Right ventricle myocardium inferior (tissue), 1 donor: ENCODE data around the gene ERICH2. TPM values are rescaled to one million over a fixed set of nuclear protein-coding genes. Genes with fewer than 3 reads are reported as not detected.
"Not testable (repeated sequence)": the region's sequence is repeated elsewhere in the genome, so short reads cannot be mapped to it uniquely, and the experiment has no call there.

Experiments
- ATAC-seq: fragments of 200-7000 bp; cut with Tn5 transposase; one replicate; pipeline ENCODE4 v1.9.1; 2020; ENCODE audit warnings: mild to moderate bottlenecking, moderate library complexity
- DNase-seq: peaks from one replicate; pipeline ENCODE4 v3.0.0; 2021; ENCODE audit errors: missing footprints
- intact Hi-C: fragments of 100-400 bp; cut with DNase I; formaldehyde crosslinking; loops from one replicate; pipeline ENCODE4 v1.11.0; 2022
- total RNA-seq: library from RNA; stranded (reverse); fragmentation: NEBNext Ultra II Directional; extraction: Animal tissue kit (Norgen Biotek cat#: 25700); gene quantifications from one replicate; pipeline ENCODE4 v1.2.1, GENCODE V29; 2021
- donor health status: DM: no; HTN: yes; CAD: no; lungs with severe emphysema.

ERICH2 gene
- total RNA-seq, 1 donor from 2014 or later = not detected

DNA sequence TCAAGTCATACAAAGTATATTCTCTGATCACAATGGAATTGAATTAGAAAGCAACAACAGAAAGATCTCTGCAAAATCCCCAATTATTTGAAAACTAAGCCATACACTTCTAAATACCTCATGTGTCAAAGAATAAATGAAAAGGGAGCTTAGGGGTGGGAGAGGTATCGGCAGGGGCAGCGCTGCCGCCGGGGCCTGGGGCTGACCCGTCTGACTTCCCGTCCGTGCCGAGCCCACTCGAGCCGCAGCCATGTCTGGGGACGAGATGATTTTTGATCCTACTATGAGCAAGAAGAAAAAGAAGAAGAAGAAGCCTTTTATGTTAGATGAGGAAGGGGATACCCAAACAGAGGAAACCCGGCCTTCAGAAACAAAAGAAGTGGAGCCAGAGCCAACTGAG, 18.6 kb upstream of the ERICH2 start:
- intact Hi-C loops = not testable (repeated sequence)

DNA sequence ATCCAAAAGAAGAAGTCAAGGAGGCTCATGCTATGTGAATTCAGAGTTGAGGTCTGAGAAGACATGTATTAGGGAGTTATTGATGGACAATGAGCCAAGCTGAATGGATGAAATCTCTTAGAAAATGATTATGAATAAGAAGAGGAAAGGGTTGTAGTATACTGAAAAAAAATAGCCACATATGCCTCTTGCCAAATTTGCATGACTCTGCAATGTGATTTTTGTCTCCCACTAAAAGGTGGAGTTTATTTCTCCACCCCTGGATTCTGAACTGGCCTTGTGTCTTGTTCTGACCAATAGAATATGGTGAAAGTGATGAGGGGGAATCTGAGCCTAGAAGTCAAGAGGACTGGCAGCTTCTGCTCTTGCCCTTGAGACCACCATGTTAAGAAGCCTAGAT, 8.6 kb upstream of the ERICH2 start:
- DNase-seq (no peak), ATAC-seq (no peak)
- intact Hi-C loops = no loop called here

More for the DNA sequence above, 18.6 kb upstream of the ERICH2 start:
- not testable (repeated sequence) for ATAC-seq, DNase-seq

DNA sequence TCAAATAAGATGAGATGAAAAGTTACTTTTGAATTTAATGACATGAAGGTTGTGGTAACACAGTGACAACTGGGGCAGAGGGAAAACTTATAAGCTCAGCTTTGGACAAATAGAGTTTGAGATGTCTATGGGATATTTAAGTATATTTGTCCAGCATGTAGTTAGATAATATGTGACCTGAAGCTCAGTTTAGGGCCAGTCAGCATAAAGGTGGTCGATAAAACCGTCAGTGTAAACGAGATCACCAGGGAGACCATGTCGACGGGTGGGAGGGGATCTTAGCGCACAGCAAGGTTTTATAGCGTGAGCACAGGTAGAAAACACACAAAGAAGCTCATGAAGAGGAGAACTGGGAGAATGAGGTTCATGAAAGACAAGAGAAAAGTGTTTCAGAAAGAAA, 7.4 kb upstream of the ERICH2 start:
- intact Hi-C loops = no loop called here
- ATAC-seq = no peak
- DNase-seq = no peak

DNA sequence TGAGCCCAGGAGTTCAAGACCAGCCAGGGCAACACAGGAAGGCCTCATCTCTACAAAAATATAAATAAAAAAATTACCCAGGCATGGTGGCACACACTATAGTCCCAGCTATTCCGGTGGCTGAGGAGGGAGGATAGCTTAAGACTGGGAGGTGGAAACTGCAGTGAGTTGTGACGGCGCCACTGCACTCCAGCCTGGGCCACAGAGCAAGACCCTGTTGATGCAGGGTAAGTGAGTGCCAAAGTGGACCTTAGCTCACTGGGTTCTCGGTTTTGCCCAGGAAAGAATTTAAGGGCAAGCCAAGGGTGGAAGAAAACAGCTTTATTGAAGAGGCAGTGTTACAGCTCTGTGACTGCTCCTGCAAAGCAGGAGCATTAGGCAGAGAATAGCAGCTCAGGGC, 6.9 kb upstream of the ERICH2 start:
- ATAC-seq (no peak), DNase-seq (no peak)
- intact Hi-C loops = no loop called here

DNA sequence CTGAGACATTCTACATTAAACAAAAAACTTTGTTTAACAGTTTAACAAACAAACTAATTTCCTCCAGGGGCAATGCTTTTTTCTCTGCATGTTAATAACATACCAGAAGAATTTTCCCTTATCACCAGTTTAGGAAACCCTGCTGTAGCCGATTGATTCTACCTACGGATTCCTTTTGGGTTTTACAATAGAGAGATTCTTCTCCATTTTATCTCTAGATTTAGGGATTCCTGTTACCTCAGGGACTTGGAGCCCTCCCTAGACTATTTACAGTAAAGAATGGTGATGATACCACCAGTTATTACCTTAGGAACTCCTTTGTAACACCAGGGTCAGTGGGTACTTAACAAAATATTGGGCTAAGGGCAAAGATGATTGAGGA, 5.3 kb upstream of the ERICH2 start:
- ATAC-seq = no peak

DNA sequence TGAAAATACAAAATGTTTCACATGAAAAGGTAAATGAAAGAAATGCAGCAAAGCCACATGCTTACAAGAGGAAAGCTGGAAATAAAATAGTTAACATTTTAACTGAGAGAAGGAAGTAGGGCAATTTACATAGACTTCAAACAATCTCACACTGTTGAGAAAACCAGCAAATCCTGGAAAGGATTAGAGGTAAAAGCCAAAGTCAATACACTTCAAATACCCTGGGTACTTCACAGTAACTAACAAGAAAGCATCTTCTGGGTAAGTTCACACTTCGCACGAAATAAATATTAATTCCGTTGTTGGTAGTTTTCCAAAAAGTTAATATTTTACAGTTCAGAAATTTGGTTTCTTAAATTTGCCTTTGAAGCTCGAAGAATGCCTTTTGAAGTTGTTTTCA, 3.5 kb upstream of the ERICH2 start:
- intact Hi-C loops = no loop called here
- no peak for ATAC-seq
- DNase-seq = no peak

More for the DNA sequence above, 5.3 kb upstream of the ERICH2 start:
- intact Hi-C loops = no loop called here
- no peak for DNase-seq

DNA sequence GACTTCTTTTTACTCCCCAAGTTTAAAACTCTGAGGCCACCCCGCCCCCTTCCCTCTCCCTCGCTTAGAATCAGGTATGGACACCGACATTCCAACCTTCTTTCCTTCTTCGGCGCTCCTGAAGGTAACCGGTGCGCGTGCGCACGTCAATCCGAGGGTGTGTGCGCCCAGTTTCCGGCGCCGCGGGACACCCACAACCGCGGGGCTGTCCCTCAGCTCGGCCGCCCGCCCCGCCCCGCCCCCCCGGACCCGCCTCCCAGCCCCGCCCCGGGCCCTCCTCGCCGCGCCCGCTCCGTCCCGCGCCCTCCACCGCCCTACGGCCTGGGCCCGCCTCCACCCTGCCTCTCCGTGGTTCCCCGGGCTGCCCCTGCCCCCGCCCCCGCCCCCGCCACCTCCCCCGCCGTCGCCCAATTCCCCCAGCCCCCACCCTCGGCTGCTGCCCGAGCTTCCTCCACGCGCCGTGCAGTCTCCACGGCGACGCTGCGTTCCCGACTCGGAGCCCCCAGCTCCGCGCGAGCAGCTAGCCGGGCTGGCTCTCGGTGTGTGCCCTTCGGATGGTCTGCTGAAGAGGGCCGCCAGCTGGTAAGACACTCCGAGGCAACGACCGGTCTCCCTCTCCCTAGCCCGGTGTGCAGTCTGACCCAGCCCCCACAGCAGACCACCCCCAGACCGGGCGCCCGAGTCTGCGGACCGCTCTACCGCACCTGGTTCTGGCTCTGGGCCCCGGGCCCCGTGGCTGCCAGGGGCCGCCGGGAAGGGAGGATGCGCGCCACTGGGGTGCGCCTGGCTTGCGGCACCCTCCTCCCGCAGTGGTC, 635 bp downstream of the ERICH2 start:
- intact Hi-C loops = no loop called here
- peak; percentile 98 for ATAC-seq
- peak; percentile 88 for DNase-seq

DNA sequence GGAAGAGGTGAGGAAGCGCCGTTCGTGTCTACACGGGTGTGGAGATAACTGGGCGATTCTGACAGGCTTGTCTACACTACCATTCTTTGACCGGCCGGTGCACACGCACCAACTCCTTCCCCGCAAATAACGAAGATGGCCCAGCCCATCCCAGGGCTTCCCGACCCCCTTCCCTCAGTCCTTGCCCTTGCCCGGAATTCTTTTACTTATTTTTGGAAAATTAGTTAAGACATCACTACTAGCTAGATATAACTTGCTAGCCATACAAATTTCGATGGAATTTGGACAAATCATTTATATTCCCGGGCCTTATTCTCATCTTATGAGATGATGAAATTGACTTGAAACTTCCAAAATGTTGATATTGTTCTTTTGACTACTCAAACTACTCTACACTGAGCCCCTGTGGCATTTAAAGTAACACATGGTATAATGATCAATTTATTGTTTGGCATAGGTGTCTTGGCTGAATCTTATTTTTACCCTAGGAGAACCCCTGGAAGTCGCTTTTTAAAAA, 1.3 kb downstream of the ERICH2 start:
- intact Hi-C loops = no loop called here
- no peak for ATAC-seq
- no peak for DNase-seq

DNA sequence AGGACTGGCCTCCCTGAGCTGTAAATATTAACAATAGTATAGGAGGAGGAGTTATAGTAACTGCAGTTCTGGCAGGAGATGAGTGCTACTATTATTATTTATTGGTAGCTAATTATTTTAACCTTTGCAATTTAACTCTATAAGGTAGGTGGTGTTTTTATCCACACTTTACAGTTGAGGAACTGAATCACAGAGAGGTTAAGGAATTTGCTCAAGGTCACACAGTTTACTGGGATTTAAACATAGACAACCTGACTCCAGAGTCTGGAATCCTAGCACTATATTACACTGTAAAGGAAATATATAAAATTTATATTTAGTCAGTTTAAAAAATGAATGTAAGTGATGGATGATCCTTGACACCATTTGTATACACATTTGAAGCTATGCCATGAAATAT, 2.1 kb downstream of the ERICH2 start:
- ATAC-seq = no peak
- no peak for DNase-seq
- intact Hi-C loops = no loop called here

DNA sequence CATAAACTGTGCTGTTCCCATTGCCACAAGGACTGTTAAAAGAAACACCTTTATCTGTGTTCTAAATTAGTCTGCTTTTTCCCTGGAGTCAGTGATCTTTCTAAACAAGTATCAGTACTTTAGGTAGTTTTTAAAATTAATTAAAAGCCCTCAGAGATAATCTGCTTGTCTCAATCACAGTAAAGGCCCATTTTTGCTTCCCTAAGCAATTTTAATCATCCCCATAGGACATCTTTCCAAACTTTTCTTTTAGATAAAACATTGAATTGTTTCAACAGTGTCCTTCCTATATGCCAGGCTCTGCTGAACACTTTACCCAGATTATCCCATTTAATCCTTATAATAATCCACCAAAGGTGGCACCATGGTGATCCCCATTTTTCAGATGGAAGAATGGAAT, 3.9 kb downstream of the ERICH2 start:
- intact Hi-C loops = no loop called here
- DNase-seq = no peak
- ATAC-seq = no peak

DNA sequence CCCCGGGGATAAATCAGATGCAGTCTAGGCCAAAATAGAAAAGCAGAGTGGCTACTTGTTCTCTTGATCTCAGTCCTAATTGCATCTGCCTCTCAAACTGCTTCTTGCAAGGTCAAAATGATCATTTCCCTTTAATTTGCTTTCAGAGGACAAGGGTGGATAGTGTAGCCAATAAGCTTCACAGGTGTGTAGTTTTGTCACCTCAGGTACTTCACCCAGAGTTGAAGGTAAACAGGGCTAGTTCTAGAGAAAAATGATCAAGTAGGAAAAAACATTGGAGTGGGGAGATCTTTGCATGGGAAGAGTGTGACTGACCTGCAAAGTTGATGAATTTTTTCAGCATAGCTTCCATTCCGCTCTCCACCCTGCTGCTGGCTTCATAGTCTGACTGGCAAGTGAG, 8.7 kb downstream of the ERICH2 start:
- no peak for ATAC-seq
- intact Hi-C loops = no loop called here
- DNase-seq = no peak

DNA sequence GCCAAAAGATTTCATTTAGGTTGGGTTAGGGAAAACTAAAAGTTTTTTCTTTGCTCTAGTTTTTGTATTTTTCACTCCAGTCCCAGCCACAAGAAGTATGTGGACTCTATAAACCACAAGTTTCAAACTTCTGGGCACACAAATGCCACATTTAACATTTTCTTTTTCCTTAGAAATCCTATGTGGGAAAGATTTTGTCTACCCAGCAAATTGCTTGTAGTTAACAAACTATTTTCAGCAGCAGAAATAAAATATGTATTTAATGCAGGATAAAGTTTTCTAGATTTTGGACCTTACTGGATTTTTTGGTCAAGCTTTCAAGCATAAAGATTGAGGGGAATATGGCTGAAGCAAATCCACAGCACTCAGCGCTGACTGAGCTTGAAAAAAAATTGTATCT, 9.1 kb downstream of the ERICH2 start:
- DNase-seq (no peak), ATAC-seq (no peak)
- intact Hi-C loops = no loop called here

DNA sequence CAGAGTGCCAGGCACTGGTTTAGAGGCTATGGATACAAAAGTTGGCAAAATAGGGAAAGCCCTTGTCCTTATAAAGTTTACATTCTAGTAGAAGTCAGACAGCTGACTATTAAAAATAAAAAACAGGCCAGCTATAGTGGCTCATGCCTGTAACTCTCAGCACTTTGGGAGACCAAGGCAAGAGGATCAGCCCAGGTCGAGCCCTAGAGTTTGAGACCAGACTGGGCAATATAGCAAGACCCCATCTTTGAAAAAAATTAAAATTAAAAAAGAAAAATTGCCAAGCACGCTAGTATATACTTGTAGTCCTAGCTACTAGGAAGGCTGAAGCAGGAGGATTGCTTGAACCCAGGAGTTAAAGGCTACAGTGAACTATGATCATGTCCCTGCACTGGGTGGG, 12.5 kb downstream of the ERICH2 start:
- no peak for ATAC-seq
- intact Hi-C loops = no loop called here

DNA sequence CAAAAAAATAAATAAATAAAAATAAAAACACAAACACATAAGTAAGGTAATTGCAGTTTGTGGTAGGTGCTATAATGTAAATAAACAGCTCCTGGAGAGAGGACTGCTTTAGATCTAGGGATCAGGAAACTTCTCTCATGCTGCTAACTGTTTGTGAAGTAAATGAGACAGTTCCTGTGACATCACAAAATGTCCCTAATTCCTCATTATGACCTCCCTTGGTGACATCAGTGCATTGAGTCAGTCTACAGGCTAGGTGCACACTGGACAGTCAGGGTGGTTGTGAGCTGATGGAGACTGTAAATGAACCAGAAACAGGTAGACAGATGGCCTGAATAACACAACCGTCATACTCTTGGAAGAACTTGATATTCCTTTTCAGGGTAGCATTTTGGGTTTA, 13.4 kb downstream of the ERICH2 start:
- ATAC-seq (no peak), DNase-seq (no peak)
- intact Hi-C loops = no loop called here

More for the DNA sequence above, 12.5 kb downstream of the ERICH2 start:
- no peak for DNase-seq

DNA sequence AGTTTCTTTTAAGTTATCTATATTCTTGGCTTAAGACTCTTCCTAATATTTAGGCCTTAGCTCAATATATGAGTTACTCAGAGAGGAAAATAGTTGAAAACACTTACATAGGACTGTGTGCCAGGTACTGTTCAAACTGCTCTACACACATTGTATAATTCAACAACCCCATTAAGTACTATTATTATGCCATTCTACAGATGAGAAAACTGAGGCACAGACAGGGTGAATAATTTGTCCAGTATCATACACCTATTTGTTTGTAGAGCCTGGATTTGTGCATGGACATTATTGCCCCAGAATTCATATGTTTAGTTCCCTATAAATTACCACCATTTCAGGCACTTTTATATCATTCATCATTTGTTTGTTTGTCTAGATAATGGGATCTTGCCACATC, 28.8 kb downstream of the ERICH2 start:
- intact Hi-C loops = no loop called here
- ATAC-seq (no peak), DNase-seq (no peak)

DNA sequence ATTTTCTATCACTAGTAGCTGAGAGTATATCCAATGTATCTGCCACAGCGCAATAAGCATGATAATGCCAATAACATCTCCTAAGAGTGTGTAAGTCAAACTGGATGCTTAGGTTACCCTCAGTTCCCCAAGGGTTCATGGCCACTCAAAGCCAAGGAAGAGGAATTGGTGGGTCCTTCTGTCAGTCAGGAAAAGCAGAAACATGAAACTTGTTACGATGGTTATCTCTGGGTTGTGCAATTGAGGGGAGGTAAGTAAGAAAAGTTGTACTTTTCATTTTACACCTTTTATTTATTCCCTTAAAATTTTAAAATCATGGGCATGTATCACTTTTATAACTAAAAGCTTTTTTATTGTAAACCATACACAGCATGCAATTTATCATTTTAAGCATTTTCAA, 36.4 kb downstream of the ERICH2 start:
- DNase-seq (no peak), ATAC-seq (no peak)
- intact Hi-C loops = no loop called here

DNA sequence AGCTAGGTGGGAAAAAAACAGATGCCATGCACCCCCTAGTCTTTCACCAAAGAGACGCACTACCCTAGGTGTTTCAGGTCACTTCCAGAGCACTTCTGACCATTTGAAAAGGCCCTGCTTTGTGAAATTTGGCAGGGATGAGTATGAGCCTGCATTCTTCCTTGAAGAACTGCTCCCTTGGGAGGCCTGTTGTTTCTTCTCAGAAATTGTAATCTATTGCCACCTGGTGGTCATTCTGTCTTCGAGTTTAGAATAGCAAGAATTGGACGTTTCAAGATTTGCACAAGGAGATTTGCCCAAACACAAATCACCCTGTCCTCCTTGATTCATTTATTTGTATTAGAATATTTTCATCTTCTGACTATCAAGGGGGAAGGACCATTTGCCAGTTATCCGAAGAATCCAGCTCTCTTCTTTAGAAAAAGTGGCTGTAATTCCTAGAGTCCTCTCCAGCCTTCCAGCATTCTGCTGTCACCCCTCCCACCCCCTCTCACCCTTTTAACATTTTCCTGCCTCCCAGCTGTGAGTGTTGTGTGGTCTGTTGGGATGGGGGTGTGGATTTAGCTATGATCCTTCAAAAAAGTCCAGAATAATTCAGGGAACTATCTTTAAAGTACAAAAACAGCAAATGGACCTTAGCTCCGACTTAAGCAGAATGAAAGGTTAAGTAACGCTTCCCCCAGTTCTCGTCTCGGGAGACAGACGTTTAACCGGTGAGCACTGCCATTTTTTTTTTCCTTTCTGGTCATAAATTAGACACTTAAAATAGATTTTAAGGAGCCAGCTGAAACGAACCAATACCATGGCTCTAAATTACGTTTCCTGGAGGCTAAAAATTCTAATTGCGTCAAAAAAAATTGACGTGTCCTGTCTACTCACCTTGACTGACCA, 42.8 kb downstream of the ERICH2 start:
- intact Hi-C loops = loop anchor here (2.0 to 5.0 kb wide), 5 partner anchors 96 to 581 kb away; partner anchors contain the start of gene SP5
- ATAC-seq (peak; percentile 62), DNase-seq (no peak)

DNA sequence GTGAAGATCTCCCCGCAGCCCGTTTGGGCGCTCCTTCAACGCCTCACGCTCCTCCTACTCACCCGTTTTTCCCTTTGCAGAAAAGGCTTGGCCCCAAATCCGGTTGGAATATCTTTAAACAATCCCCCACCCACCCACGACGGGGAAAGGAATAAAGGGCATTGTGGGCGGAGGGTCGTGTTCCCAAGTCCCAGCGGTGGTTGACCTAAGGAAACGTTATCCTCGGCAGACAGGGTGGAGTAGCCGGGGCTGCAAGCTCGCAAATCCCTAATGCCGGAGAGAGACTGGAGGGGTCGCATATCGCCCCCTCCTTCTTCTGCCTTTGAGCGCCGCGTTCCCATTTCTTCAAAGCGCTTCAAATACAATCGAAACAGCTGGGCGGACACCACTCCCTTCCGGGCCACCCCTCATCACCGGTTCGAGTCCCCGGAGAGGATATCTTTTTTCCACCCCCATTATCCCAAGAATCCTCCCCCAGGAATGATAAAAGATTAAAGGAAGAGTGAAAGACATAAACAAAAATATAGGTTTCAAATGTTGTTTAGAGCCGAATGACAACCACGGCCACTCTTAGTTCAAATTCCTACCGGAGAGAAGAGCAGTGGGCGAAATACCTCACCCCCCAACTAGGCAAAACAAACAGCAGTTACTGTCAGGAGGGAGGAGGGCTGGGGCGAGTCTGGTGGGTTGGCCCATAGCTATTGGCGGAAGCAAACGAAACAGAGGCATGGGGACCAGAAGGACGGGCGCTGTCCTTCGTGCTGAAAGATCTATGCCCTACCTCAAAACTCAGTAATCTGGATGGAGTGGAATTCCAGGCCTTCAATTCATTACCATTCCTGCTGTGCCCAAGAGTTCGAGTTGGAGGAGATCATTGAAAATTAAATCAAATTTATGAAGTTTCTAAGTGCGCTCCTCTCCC, 43.7 kb downstream of the ERICH2 start:
- intact Hi-C loops = loop anchor here (2.0 to 5.0 kb wide), 5 partner anchors 97 to 582 kb away; partner anchors contain the start of gene SP5
- no peak for DNase-seq
- ATAC-seq = no peak
